CD4-positive, alpha-beta T cell (primary cell): ENCODE data around the gene RSPRY1. TPM values are rescaled to one million over a fixed set of nuclear protein-coding genes. Genes with fewer than 3 reads are reported as not detected.

Experiments used
- ATAC-seq: fragments of 200-7000 bp; cut with Tn5 transposase; one replicate; pipeline ENCODE4 v1.10.0; 2022; ENCODE audit warnings: mild to moderate bottlenecking; ENCODE audit not compliant: poor library complexity
- CTCF ChIA-PET: fragments of 350-600 bp; sonication (Branson Sonifier 250); formaldehyde crosslinking; loops from one replicate; lab custom pipeline; 2021; ENCODE audit warnings: antibody characterized with exemption, inconsistent platforms; lab: Charles Lee
- POLR2A ChIA-PET: fragments of 350-600 bp; sonication (Branson Sonifier 250); formaldehyde crosslinking; loops from one replicate; lab custom pipeline; 2021; ENCODE audit warnings: antibody characterized with exemption, inconsistent platforms; lab: Charles Lee
- DNase-seq, 14 experiments: peaks; one replicate each; pipeline ENCODE4 v3.0.0-alpha.2; 2013 to 2020; ENCODE audit warnings: mixed read lengths in 2 of 14
- H3K27ac ChIP-seq, 2 donors: one replicate each; pipeline versions ENCODE4 v1.5.1 to v1.7.0; 2013; ENCODE audit warnings: low read length in 2 of 2, low read depth in 1 of 2, mild to moderate bottlenecking in 1 of 2
- H3K27me3 ChIP-seq, 2 experiments: 1 replicate in 1 of 2; 2 replicates in 1 of 2; pipeline versions ENCODE4 v1.6.1 to v1.7.0; 2013; ENCODE audit warnings: low read length in 2 of 2, control low read depth in 1 of 2, mild to moderate bottlenecking in 1 of 2, moderate library complexity in 1 of 2; ENCODE audit not compliant: insufficient read depth in 2 of 2, control insufficient read depth in 1 of 2
- H3K36me3 ChIP-seq: one replicate; pipeline ENCODE4 v1.6.1; 2013; ENCODE audit warnings: low read length, control low read depth; ENCODE audit not compliant: insufficient read depth
- H3K4me1 ChIP-seq: one replicate; pipeline ENCODE4 v1.6.1; 2013; ENCODE audit warnings: low read length, control low read depth; ENCODE audit not compliant: insufficient read depth
- H3K4me3 ChIP-seq: one replicate; pipeline ENCODE4 v1.5.1; 2013; ENCODE audit warnings: mild to moderate bottlenecking, low read length, moderate library complexity
- H3K9me3 ChIP-seq, 2 experiments: 1 replicate in 1 of 2; 2 replicates in 1 of 2; pipeline versions ENCODE4 v1.6.1 to v1.7.0; 2013; ENCODE audit warnings: low read length in 2 of 2, mild to moderate bottlenecking in 2 of 2, control low read depth in 1 of 2, moderate library complexity in 1 of 2; ENCODE audit not compliant: control insufficient read depth in 1 of 2, insufficient read depth in 1 of 2
- H3K27ac Mint-ChIP-seq: one replicate; pipeline ENCODE4 v1.8.0; 2020; ENCODE audit warnings: mixed read lengths
- H3K27me3 Mint-ChIP-seq: one replicate; pipeline ENCODE4 v1.8.0; 2021; ENCODE audit warnings: mixed read lengths
- H3K36me3 Mint-ChIP-seq: one replicate; pipeline ENCODE4 v1.8.0; 2021; ENCODE audit warnings: low read depth, mixed read lengths
- H3K4me1 Mint-ChIP-seq: one replicate; pipeline ENCODE4 v1.8.0; 2021; ENCODE audit warnings: low read depth, mixed read lengths
- H3K4me3 Mint-ChIP-seq: one replicate; pipeline ENCODE4 v1.8.0; 2020; ENCODE audit warnings: mild to moderate bottlenecking, mixed read lengths
- H3K9me3 Mint-ChIP-seq: one replicate; pipeline ENCODE4 v1.8.0; 2020; ENCODE audit warnings: mixed read lengths
- intact Hi-C, 2 experiments: fragments of 100-400 bp; cut with DNase I in 1 of 2; cut with micrococcal nuclease in 1 of 2; formaldehyde crosslinking; loops; one replicate each; pipeline versions ENCODE4 v1.15.1 to v1.9.0; 2023 to 2025; cut with DNase I, micrococcal nuclease
- total RNA-seq, 174 experiments: library from RNA in 2 of 174; stranded (reverse) in 2 of 174; gene quantifications; one replicate each; pipeline ENCODE4 v1.2.3 and lab custom pipeline; 2021 to 2026
- TF ChIP-seq, protein P1 (sequence below): fragments of 200-600 bp; IDR thresholded peaks from one replicate; pipeline ENCODE4 v1.8.0; 2022; ENCODE audit warnings: antibody characterized with exemption, mild to moderate bottlenecking

The RSPRY1 gene
- total RNA-seq, 2 experiments from 2014 or later = 19.9 to 21.3 TPM

- DNase-seq (no peak), ATAC-seq (no peak)
- intact Hi-C loops = no loop called here
- Histone ChIP-seq H3K4me1 (no peaks in the 10 kb centered on the region), H3K9me3 (no peaks in the 10 kb centered on the region), H3K36me3 (peaks cover 6% of the 10 kb centered on the region), H3K27ac (no peak overlapping the region), H3K4me3 (no peak overlapping the region), H3K27me3 (no peaks in the 10 kb centered on the region)
- POLR2A ChIA-PET = no interaction called here
- Mint-ChIP-seq H3K27me3 (no peaks in the 10 kb centered on the region), H3K4me1 (peaks cover 19% of the 10 kb centered on the region), H3K36me3 (peaks cover 21% of the 10 kb centered on the region), H3K27ac (no peak overlapping the region), H3K4me3 (no peak overlapping the region), H3K9me3 (no peaks in the 10 kb centered on the region)
- TF ChIP-seq, protein P1, sequence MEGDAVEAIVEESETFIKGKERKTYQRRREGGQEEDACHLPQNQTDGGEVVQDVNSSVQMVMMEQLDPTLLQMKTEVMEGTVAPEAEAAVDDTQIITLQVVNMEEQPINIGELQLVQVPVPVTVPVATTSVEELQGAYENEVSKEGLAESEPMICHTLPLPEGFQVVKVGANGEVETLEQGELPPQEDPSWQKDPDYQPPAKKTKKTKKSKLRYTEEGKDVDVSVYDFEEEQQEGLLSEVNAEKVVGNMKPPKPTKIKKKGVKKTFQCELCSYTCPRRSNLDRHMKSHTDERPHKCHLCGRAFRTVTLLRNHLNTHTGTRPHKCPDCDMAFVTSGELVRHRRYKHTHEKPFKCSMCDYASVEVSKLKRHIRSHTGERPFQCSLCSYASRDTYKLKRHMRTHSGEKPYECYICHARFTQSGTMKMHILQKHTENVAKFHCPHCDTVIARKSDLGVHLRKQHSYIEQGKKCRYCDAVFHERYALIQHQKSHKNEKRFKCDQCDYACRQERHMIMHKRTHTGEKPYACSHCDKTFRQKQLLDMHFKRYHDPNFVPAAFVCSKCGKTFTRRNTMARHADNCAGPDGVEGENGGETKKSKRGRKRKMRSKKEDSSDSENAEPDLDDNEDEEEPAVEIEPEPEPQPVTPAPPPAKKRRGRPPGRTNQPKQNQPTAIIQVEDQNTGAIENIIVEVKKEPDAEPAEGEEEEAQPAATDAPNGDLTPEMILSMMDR = no peak
- CTCF ChIA-PET = no interaction called here
Observed at GRCh38 chr16:57178793-57179212, 7.3 kb upstream of the RSPRY1 start.

GRCh38 chr16:57179215-57179828 is 6.8 kb upstream of the RSPRY1 start:
- Mint-ChIP-seq H3K27ac (no peak overlapping the region), H3K4me3 (no peak overlapping the region), H3K27me3 (no peaks in the 10 kb centered on the region), H3K36me3 (peaks cover 18% of the 10 kb centered on the region), H3K9me3 (no peaks in the 10 kb centered on the region), H3K4me1 (peaks cover 25% of the 10 kb centered on the region)
- Histone ChIP-seq H3K27me3 (no peaks in the 10 kb centered on the region), H3K9me3 (no peaks in the 10 kb centered on the region), H3K4me1 (no peaks in the 10 kb centered on the region), H3K4me3 (no peak overlapping the region), H3K27ac (no peak overlapping the region), H3K36me3 (peaks cover 6% of the 10 kb centered on the region)
- no peak for DNase-seq
- CTCF ChIA-PET = interaction anchor here (1.4 kb wide), 1 partner anchor 9 kb away, joined by 3 read pairs; no protein-coding TSS in a partner anchor
- ATAC-seq = no peak
- POLR2A ChIA-PET = no interaction called here
- intact Hi-C loops = no loop called here
- TF ChIP-seq, protein P1 = no peak

DNA sequence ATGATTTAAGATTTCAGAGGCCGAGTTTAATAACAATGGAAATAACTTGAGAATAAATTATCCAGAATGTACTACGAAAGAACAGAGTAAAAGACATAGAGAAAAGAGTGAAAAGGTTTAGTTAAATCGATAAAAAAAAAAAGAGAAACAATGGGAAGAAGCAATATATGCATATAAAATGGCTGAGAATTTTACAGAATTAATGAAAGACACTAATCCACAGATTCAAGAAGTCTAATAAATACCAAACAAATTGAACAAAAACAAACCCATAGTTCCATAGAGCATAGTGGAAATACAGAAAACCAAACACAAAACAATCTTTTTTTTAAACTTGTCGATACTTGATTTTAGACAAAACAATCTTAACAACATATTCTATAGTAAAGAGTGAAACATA is 2.0 kb upstream of the RSPRY1 start:
- intact Hi-C loops = loop anchor here in 1 of 2 experiments (10.0 kb wide), 1 partner anchor 249 kb away; the partner anchor contains the start of gene HERPUD1
- Mint-ChIP-seq H3K9me3 (no peaks in the 10 kb centered on the region), H3K4me3 (peak overlapping the region; percentile 94), H3K4me1 (peaks cover 43% of the 10 kb centered on the region), H3K27me3 (no peaks in the 10 kb centered on the region), H3K27ac (peak overlapping the region; percentile 90), H3K36me3 (peaks cover 23% of the 10 kb centered on the region)
- no peak for DNase-seq
- POLR2A ChIA-PET = no interaction called here
- Histone ChIP-seq H3K9me3 (no peaks in the 10 kb centered on the region), H3K36me3 (no peaks in the 10 kb centered on the region), H3K4me1 (peaks cover 25% of the 10 kb centered on the region), H3K27ac (no peak overlapping the region), H3K4me3 (no peak overlapping the region), H3K27me3 (no peaks in the 10 kb centered on the region)
- TF ChIP-seq, protein P1 = no peak
- CTCF ChIA-PET = interaction anchor here (1.2 kb wide), 1 partner anchor 100 kb away, joined by 3 read pairs; no protein-coding TSS in a partner anchor
- ATAC-seq = no peak
